Right hindlimb (tissue), 1 donor: ENCODE measurements around the gene AGAP1.

Experiments used
- DNase-seq: peaks from one replicate; pipeline ENCODE4 v3.0.0-alpha.2; 2018

The AGAP1 gene

GRCh38 chr2:235697041-235697440 is 203.2 kb downstream of the AGAP1 start:
- DNase-seq = no peak

GRCh38 chr2:235698028-235698427 is 204.2 kb downstream of the AGAP1 start:
- DNase-seq = no peak

GRCh38 chr2:235698491-235698890 is 204.6 kb downstream of the AGAP1 start:
- no peak for DNase-seq

GRCh38 chr2:235699576-235699975 is 205.7 kb downstream of the AGAP1 start:
- no peak for DNase-seq

- DNase-seq = no peak
Measured at GRCh38 chr2:235701206-235701981, 207.6 kb downstream of the AGAP1 start.

- DNase-seq = no peak
Measured at GRCh38 chr2:235702186-235702585, 208.3 kb downstream of the AGAP1 start.

- DNase-seq = no peak
Measured at GRCh38 chr2:235703711-235704295, 210.0 kb downstream of the AGAP1 start.

GRCh38 chr2:235705296-235705695 is 211.5 kb downstream of the AGAP1 start:
- no peak for DNase-seq

- no peak for DNase-seq
Measured at GRCh38 chr2:235706506-235706905, 212.7 kb downstream of the AGAP1 start.

- no peak for DNase-seq
Measured at GRCh38 chr2:235707411-235708096, 213.7 kb downstream of the AGAP1 start.

- DNase-seq = no peak
Measured at GRCh38 chr2:235709124-235709813, 215.4 kb downstream of the AGAP1 start.

GRCh38 chr2:235709969-235710879 is 216.4 kb downstream of the AGAP1 start:
- no peak for DNase-seq

- DNase-seq = no peak
Measured at GRCh38 chr2:235710933-235711332, 217.1 kb downstream of the AGAP1 start.

GRCh38 chr2:235711527-235711926 is 217.7 kb downstream of the AGAP1 start:
- no peak for DNase-seq

- DNase-seq = no peak
Measured at GRCh38 chr2:235712176-235712575, 218.3 kb downstream of the AGAP1 start.

GRCh38 chr2:235713189-235713588 is 219.3 kb downstream of the AGAP1 start:
- DNase-seq = no peak

GRCh38 chr2:235715601-235716000 is 221.8 kb downstream of the AGAP1 start:
- no peak for DNase-seq

- DNase-seq = no peak
Measured at GRCh38 chr2:235716875-235717496, 223.1 kb downstream of the AGAP1 start.

- DNase-seq = no peak
Measured at GRCh38 chr2:235719146-235719942, 225.5 kb downstream of the AGAP1 start.

- DNase-seq = no peak
Measured at GRCh38 chr2:235721625-235722024, 227.8 kb downstream of the AGAP1 start.

- no peak for DNase-seq
Measured at GRCh38 chr2:235722869-235723268, 229.0 kb downstream of the AGAP1 start.
